Heart left ventricle (tissue), 16 donors: ENCODE data around the gene KRT32. TPM values are rescaled to one million over a fixed set of nuclear protein-coding genes. Genes with fewer than 3 reads are reported as not detected.

Source experiments
- ATAC-seq, 4 donors: fragments of 200-7000 bp; cut with Tn5 transposase; one replicate each; pipeline ENCODE4 v1.9.1; 2020 to 2022; ENCODE audit warnings: moderate library complexity in 4 of 4, mild to moderate bottlenecking in 3 of 4, moderate number of reproducible peaks in 1 of 4
- DNase-seq, 5 donors: peaks; one replicate each; pipeline ENCODE4 v3.0.0-alpha.2; 2020
- H3K27ac ChIP-seq, 12 donors: fragments of 200-600 bp; sonication (generic) in 4 of 12; one replicate each; pipeline versions ENCODE4 v1.5.0 to v1.8.0; 2016 to 2022; ENCODE audit warnings: mild to moderate bottlenecking in 2 of 12
- H3K27me3 ChIP-seq, 9 donors: fragments of 200-600 bp; sonication (generic) in 2 of 9; one replicate each; pipeline versions ENCODE4 v1.5.1 to v1.8.0; 2016 to 2022; ENCODE audit warnings: mild to moderate bottlenecking in 3 of 9
- H3K36me3 ChIP-seq, 9 donors: fragments of 200-600 bp; sonication (generic) in 2 of 9; one replicate each; pipeline versions ENCODE4 v1.5.0 to v1.8.0; 2018 to 2022; ENCODE audit warnings: mild to moderate bottlenecking in 2 of 9
- H3K4me1 ChIP-seq, 12 donors: fragments of 200-600 bp; sonication (generic) in 4 of 12; one replicate each; pipeline versions ENCODE4 v1.5.0 to v1.8.0; 2016 to 2022; ENCODE audit warnings: mild to moderate bottlenecking in 3 of 12
- H3K4me3 ChIP-seq, 12 donors: fragments of 200-600 bp; sonication (generic) in 4 of 12; one replicate each; pipeline versions ENCODE4 v1.5.0 to v1.8.0; 2017 to 2022; ENCODE audit warnings: mild to moderate bottlenecking in 9 of 12, moderate library complexity in 4 of 12
- H3K9me3 ChIP-seq, 12 donors: fragments of 200-600 bp; sonication (generic) in 4 of 12; one replicate each; pipeline versions ENCODE4 v1.5.0 to v1.8.0; 2016 to 2022; ENCODE audit warnings: mild to moderate bottlenecking in 1 of 12
- CTCF ChIP-seq, 12 donors: fragments of 200-600 bp; sonication (generic) in 4 of 12; IDR thresholded peaks; one replicate each; pipeline versions ENCODE4 v1.5.0 to v1.8.0; 2018 to 2022; ENCODE audit warnings: antibody characterized with exemption in 12 of 12, mild to moderate bottlenecking in 5 of 12
- POLR2A ChIP-seq, 2 donors: fragments of 450-650 bp; IDR thresholded peaks; one replicate each; pipeline ENCODE4 v1.6.1; 2017; ENCODE audit warnings: antibody characterized with exemption in 2 of 2, mild to moderate bottlenecking in 2 of 2, moderate library complexity in 2 of 2
- WGBS, 4 donors: extraction: QIAGEN DNeasy Blood & Tissue Kit in 2 of 4; methylation state at CpG; one replicate each; pipeline versions ENCODE4 v1.1.5 to v1.1.7; 2013 to 2018; 5-methylcytosine and 5-hydroxymethylcytosine counted together
- intact Hi-C, 10 donors: fragments of 100-400 bp; cut with DNase I; formaldehyde crosslinking; loops; one replicate each; pipeline versions ENCODE4 v1.11.1 to v1.14.2; 2022
- microRNA-seq, 4 donors: library from miRNA; unstranded; fragments of <30 nt; microRNA quantifications; one replicate each; pipeline versions ENCODE4 to v1.2.0, GENCODE V29; 2017 to 2020
- polyA plus RNA-seq, 2 donors: library from polyadenylated mRNA; stranded (reverse); fragments of 200-250 nt; gene quantifications; one replicate each; pipeline ENCODE4 v1.2.3, GENCODE V29; 2013
- total RNA-seq, 9 donors: library from RNA; depleted of rRNA in 2 of 9; stranded (reverse); fragments of >200 nt in 2 of 9; fragmentation: NEBNext Ultra II Directional in 3 of 9; extraction: Animal tissue kit (Norgen Biotek cat#: 25700) in 3 of 9; gene quantifications; one replicate each; pipeline versions ENCODE4 v1.1.0 to v1.2.4, GENCODE V29; 2016 to 2023
- donor health status: ischemic (EF 13 %, LVEDD 7.1; RV severe dilation, severe dysfunction).
- donor health status: healthy with polysubstance abuse.
- donor health status: DM: no; HTN: yes; CAD: no.
- donor health status: DM: no; HTN: no; CAD: no.
- donor health status: ischemic (EF 25% LVEDD 6.9; RV normal size, moderate dysfunction).
- donor health status: ischemic (EF 25% LVEDD 5.7; RV mildly dilated, moderate dysfunction).
- donor health status: healthy.
- donor health status: DM: yes; HTN: yes; CAD: no.
- donor health status: ischemic (EF 35%, LVEDD 5.7; RV mildly dilated, moderate dysfunction).
- donor health status: nonischemic (EF 11% LVEDD 7.7; RV severe dilation, severe dysfunction).
- donor health status: DM: yes; HTN: yes; CAD: no.
- donor health status: PGD.
- donor health status: ischemic (EF 29% LVEDD 5.4; RV normal size, mild dysfunction).
- donor health status: nonischemic (EF 23%, LVEDD 6.1; RV moderate dilation, normal function).

KRT32 gene
- total and polyA plus RNA-seq, 11 donors = 0.16 to 0.27 (median 0.21) TPM; not detected in 7

GRCh38 chr17:41413353-41413957 is 53.7 kb downstream of the KRT32 start:
- H3K27me3 ChIP-seq = no peaks in the 10 kb centered on the region
- ATAC-seq (no peak), DNase-seq (no peak)
- H3K4me1 ChIP-seq = peaks cover 0 to 14% (median 4%) of the 10 kb centered on the region in 12 donors
- TF ChIP-seq POLR2A (IDR thresholded peaks at IDR 0.05) (no peak), CTCF (IDR thresholded peaks at IDR 0.05) (no peak)
- intact Hi-C loops = no loop called here
- no peaks in the 10 kb centered on the region for H3K9me3 ChIP-seq
- no peak overlapping the region for H3K27ac ChIP-seq
- no peaks in the 10 kb centered on the region for H3K36me3 ChIP-seq
- 57 to 69% (median 62%) methylated on average over 5 of the region's 5 CpGs for WGBS, 4 donors
- H3K4me3 ChIP-seq = no peak overlapping the region

- Histone ChIP-seq H3K4me3 (no peak overlapping the region), H3K4me1 (peaks cover 0 to 8% (median 0%) of the 10 kb centered on the region in 12 donors), H3K27ac (no peak overlapping the region), H3K27me3 (no peaks in the 10 kb centered on the region), H3K9me3 (no peaks in the 10 kb centered on the region), H3K36me3 (no peaks in the 10 kb centered on the region)
- no peak for ATAC-seq
- DNase-seq = no peak
- WGBS, 4 donors = 92 to 93% (median 92%) methylated on average over 20 of the region's 20 CpGs
- intact Hi-C loops = no loop called here
- TF ChIP-seq CTCF (IDR thresholded peaks at IDR 0.05) = no peak
- TF ChIP-seq POLR2A (IDR thresholded peaks at IDR 0.05) = no peak
Measured at GRCh38 chr17:41411072-41411840, 55.9 kb downstream of the KRT32 start.

Small RNA genes within 50 kb of the gene (microRNA-seq; reads per million reads assigned to microRNA genes)
- 0 to 0.06 (median 0) reads per million in 4 donors for gene MIR6510

Other genes with a start within 250 kb of the KRT32 start
- not detected for gene KRTAP9-2, start 240.7 kb downstream of the KRT32 start, total RNA-seq
- gene KRTAP9-2, start 240.7 kb downstream of the KRT32 start, polyA plus RNA-seq = not detected
- not detected for gene KRTAP9-3, start 234.9 kb downstream of the KRT32 start, total RNA-seq
- gene KRTAP9-3, start 234.9 kb downstream of the KRT32 start, polyA plus RNA-seq = not detected
- not detected for gene KRTAP9-8, start 229.4 kb downstream of the KRT32 start, total RNA-seq
- not detected for gene KRTAP9-8, start 229.4 kb downstream of the KRT32 start, polyA plus RNA-seq
- not detected for gene KRTAP9-4, start 217.7 kb downstream of the KRT32 start, total RNA-seq
- not detected for gene KRTAP9-4, start 217.7 kb downstream of the KRT32 start, polyA plus RNA-seq
- not detected for gene KRTAP9-9, start 212.0 kb downstream of the KRT32 start, total RNA-seq
- gene KRTAP9-9, start 212.0 kb downstream of the KRT32 start, polyA plus RNA-seq = not detected
- gene KRTAP9-6, start 202.0 kb downstream of the KRT32 start, total RNA-seq = not detected
- gene KRTAP9-6, start 202.0 kb downstream of the KRT32 start, polyA plus RNA-seq = not detected
- not detected for gene KRTAP9-7, start 191.7 kb downstream of the KRT32 start, total RNA-seq
- gene KRTAP9-7, start 191.7 kb downstream of the KRT32 start, polyA plus RNA-seq = not detected
- gene KRTAP29-1, start 164.5 kb downstream of the KRT32 start, total RNA-seq = not detected
- not detected for gene KRTAP29-1, start 164.5 kb downstream of the KRT32 start, polyA plus RNA-seq
- gene KRTAP16-1, start 158.1 kb downstream of the KRT32 start, total RNA-seq = not detected
- gene KRTAP16-1, start 158.1 kb downstream of the KRT32 start, polyA plus RNA-seq = not detected
- gene KRTAP17-1, start 151.7 kb downstream of the KRT32 start, total RNA-seq = not detected
- not detected for gene KRTAP17-1, start 151.7 kb downstream of the KRT32 start, polyA plus RNA-seq
- not detected for gene KRT33A, start 116.6 kb downstream of the KRT32 start, total RNA-seq
- not detected for gene KRT33A, start 116.6 kb downstream of the KRT32 start, polyA plus RNA-seq
- not detected for gene KRT33B, start 97.6 kb downstream of the KRT32 start, total RNA-seq
- gene KRT33B, start 97.6 kb downstream of the KRT32 start, polyA plus RNA-seq = not detected
- gene KRT34, start 85.1 kb downstream of the KRT32 start, total RNA-seq = not detected
- gene KRT34, start 85.1 kb downstream of the KRT32 start, polyA plus RNA-seq = not detected
- not detected for gene KRT31, start 69.8 kb downstream of the KRT32 start, total RNA-seq
- gene KRT31, start 69.8 kb downstream of the KRT32 start, polyA plus RNA-seq = not detected
- not detected for gene KRT37, start 42.8 kb downstream of the KRT32 start, total RNA-seq
- gene KRT37, start 42.8 kb downstream of the KRT32 start, polyA plus RNA-seq = not detected
- gene KRT38, start 26.4 kb downstream of the KRT32 start, total RNA-seq = not detected
- not detected for gene KRT38, start 26.4 kb downstream of the KRT32 start, polyA plus RNA-seq
- gene KRT35, start 13.8 kb upstream of the KRT32 start, total RNA-seq = not detected
- gene KRT35, start 13.8 kb upstream of the KRT32 start, polyA plus RNA-seq = not detected
- gene KRT36, start 22.5 kb upstream of the KRT32 start, total RNA-seq = not detected
- gene KRT36, start 22.5 kb upstream of the KRT32 start, polyA plus RNA-seq = not detected
- gene KRT13, start 38.2 kb upstream of the KRT32 start, total RNA-seq = under 1 TPM in 1 of 9 donors, not detected in 8; 0.31 TPM
- gene KRT13, start 38.2 kb upstream of the KRT32 start, polyA plus RNA-seq = 1 to 10 TPM in 1 of 2 donors, not detected in 1; 4.1 TPM
- gene KRT15, start 51.5 kb upstream of the KRT32 start, total RNA-seq = under 1 TPM in 1 of 9 donors, not detected in 8; 0.36 TPM
- under 1 TPM in 1 of 2 donors, not detected in 1; 0.14 TPM for gene KRT15, start 51.5 kb upstream of the KRT32 start, polyA plus RNA-seq
- gene KRT19, start 60.9 kb upstream of the KRT32 start, total RNA-seq = 100 to 1,000 TPM in 1 of 9 donors, under 1 TPM in 8; 0.40 to 163 (median 0.75) TPM
- 1 to 10 TPM; 1.6 to 2.1 TPM for gene KRT19, start 60.9 kb upstream of the KRT32 start, polyA plus RNA-seq
- gene KRT9, start 104.7 kb upstream of the KRT32 start, total RNA-seq = not detected
- gene KRT9, start 104.7 kb upstream of the KRT32 start, polyA plus RNA-seq = not detected
- gene KRT14, start 119.5 kb upstream of the KRT32 start, total RNA-seq = under 1 TPM in 2 of 9 donors, not detected in 7; 0.23 to 0.38 TPM
- gene KRT14, start 119.5 kb upstream of the KRT32 start, polyA plus RNA-seq = not detected
- not detected for gene KRT16, start 145.4 kb upstream of the KRT32 start, total RNA-seq
- gene KRT16, start 145.4 kb upstream of the KRT32 start, polyA plus RNA-seq = under 1 TPM in 1 of 2 donors, not detected in 1; 0.06 TPM
- gene KRT17, start 157.2 kb upstream of the KRT32 start, total RNA-seq = under 1 TPM in 1 of 9 donors, not detected in 8; 0.60 TPM
- gene KRT17, start 157.2 kb upstream of the KRT32 start, polyA plus RNA-seq = not detected
- gene EIF1, start 221.5 kb upstream of the KRT32 start, total RNA-seq = 1,000 to 10,000 TPM in 6 of 9 donors, 100 to 1,000 TPM in 3; 402 to 1,338 (median 1,177) TPM
- gene EIF1, start 221.5 kb upstream of the KRT32 start, polyA plus RNA-seq = 1,000 to 10,000 TPM in 1 of 2 donors, 100 to 1,000 TPM in 1; 911 to 1,001 TPM
- gene GAST, start 244.9 kb upstream of the KRT32 start, total RNA-seq = not detected
- gene GAST, start 244.9 kb upstream of the KRT32 start, polyA plus RNA-seq = not detected